OCI-LY1 (cell line): ENCODE results near the gene WDR44.
A peak's percentile ranks its signal among the peaks of the same experiment; 100 is the strongest.

Source experiments
- H2AFZ ChIP-seq: fragments of 200-600 bp; sonication (generic), shearing (Covaris generic); 2 replicates; pipeline ENCODE4 v1.6.0; 2014; ENCODE audit warnings: antibody characterized with exemption, mild to moderate bottlenecking, low read length
- H3F3A ChIP-seq: fragments of 200-600 bp; sonication (generic), shearing (Covaris generic); 2 replicates; pipeline ENCODE4 v1.6.0; 2014; ENCODE audit warnings: mild to moderate bottlenecking, antibody characterized with exemption, low read length, moderate library complexity; ENCODE audit not compliant: insufficient read depth
- H3K27ac ChIP-seq: fragments of 200-600 bp; sonication (generic); 2 replicates; pipeline ENCODE4 v1.5.1; 2014; ENCODE audit warnings: low read length, mixed run types, mild to moderate bottlenecking, low read depth; ENCODE audit not compliant: poor library complexity, severe bottlenecking
- H3K27me3 ChIP-seq: fragments of 200-600 bp; sonication (generic); 2 replicates; pipeline ENCODE4 v1.6.0; 2014; ENCODE audit warnings: antibody characterized with exemption, mild to moderate bottlenecking, low read length, moderate library complexity; ENCODE audit not compliant: insufficient read depth
- H3K36me3 ChIP-seq: fragments of 200-600 bp; sonication (generic); 2 replicates; pipeline ENCODE4 v1.6.1; 2014; ENCODE audit warnings: mild to moderate bottlenecking, antibody characterized with exemption, low read length, moderate library complexity, mixed read lengths; ENCODE audit not compliant: insufficient read depth
- H3K4me1 ChIP-seq: fragments of 200-600 bp; sonication (generic); 2 replicates; pipeline ENCODE4 v1.5.1; 2014; ENCODE audit warnings: mild to moderate bottlenecking, low read length, moderate library complexity; ENCODE audit not compliant: insufficient read depth, severe bottlenecking
- H3K4me2 ChIP-seq: fragments of 200-600 bp; sonication (generic), shearing (Covaris generic); 2 replicates; pipeline ENCODE4 v1.6.1; 2014; ENCODE audit warnings: low read length
- H3K4me3 ChIP-seq: fragments of 200-600 bp; sonication (generic); 2 replicates; pipeline ENCODE4 v1.5.1; 2014; ENCODE audit warnings: low read length, low read depth, mild to moderate bottlenecking, mixed read lengths; ENCODE audit not compliant: poor library complexity, severe bottlenecking
- H3K79me2 ChIP-seq: fragments of 200-600 bp; shearing (Covaris generic); 2 replicates; pipeline ENCODE4 v1.6.1; 2016; ENCODE audit warnings: mixed run types, low read length, mixed read lengths; ENCODE audit not compliant: insufficient read depth
- H3K9ac ChIP-seq: fragments of 200-600 bp; sonication (generic), shearing (Covaris generic); 2 replicates; pipeline ENCODE4 v1.6.1; 2014; ENCODE audit warnings: mild to moderate bottlenecking, low read length, mixed read lengths
- H3K9me2 ChIP-seq: fragments of 200-600 bp; sonication (generic), shearing (Covaris generic); 2 replicates; pipeline ENCODE4 v1.6.1; 2014; ENCODE audit warnings: low read depth, mild to moderate bottlenecking, low read length, mixed read lengths
- H3K9me3 ChIP-seq: fragments of 200-600 bp; shearing (Covaris generic); 2 replicates; pipeline ENCODE4 v1.6.1; 2014; ENCODE audit warnings: low read length, mixed read lengths
- H4K20me1 ChIP-seq: fragments of 200-600 bp; sonication (generic), shearing (Covaris generic); 2 replicates; pipeline ENCODE4 v1.6.0; 2016; ENCODE audit warnings: mild to moderate bottlenecking, low read length; ENCODE audit not compliant: insufficient read depth
- EZH2 ChIP-seq: fragments of 200-600 bp; sonication (generic), shearing (Covaris generic); IDR thresholded peaks from 2 replicates; pipeline ENCODE4 v1.8.0; 2017; ENCODE audit warnings: borderline replicate concordance, mixed run types, mild to moderate bottlenecking, antibody characterized with exemption, low read length, moderate library complexity, mixed read lengths
- TF ChIP-seq, protein P1 (sequence below): fragments of 200-600 bp; sonication (generic), shearing (Covaris generic); IDR thresholded peaks from 2 replicates; pipeline ENCODE4 v1.5.1; 2017; ENCODE audit warnings: mild to moderate bottlenecking, antibody characterized with exemption, low read length, moderate library complexity, mixed read lengths

Gene WDR44

DNA sequence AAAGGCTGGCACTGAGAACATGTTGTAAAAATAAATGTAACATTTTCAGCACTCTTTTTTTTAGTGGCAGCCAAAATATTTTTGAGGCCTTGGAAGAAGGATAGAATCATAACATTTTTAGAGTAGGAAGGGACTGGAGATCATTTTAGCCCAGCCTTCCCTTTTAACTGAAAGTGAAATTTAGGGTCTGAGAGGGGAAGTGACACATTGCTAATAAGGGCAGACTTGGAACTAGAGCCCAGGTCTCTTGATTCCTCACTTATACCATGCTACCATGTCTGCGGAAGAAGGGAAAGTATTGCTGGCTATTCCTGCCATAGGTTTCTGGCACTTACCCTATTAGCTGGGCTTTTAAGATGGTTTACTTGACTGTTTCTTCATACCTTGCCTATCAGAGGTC lies 4.8 kb downstream of the WDR44 start:
- Histone ChIP-seq H4K20me1 (no peaks in the 10 kb centered on the region), H3K27me3 (no peaks in the 10 kb centered on the region), H3K27ac (peak overlapping the region; percentile 23), H3K4me2 (peak overlapping the region; percentile 16; the same call in 1 of the 2 replicates), H3K9me3 (no peaks in the 10 kb centered on the region), H3F3A (no peaks in the 10 kb centered on the region), H2AFZ (no peak overlapping the region), H3K9me2 (no peaks in the 10 kb centered on the region), H3K36me3 (no peaks in the 10 kb centered on the region), H3K4me3 (no peak overlapping the region), H3K9ac (no peak overlapping the region), H3K79me2 (peaks cover 33% of the 10 kb centered on the region), H3K4me1 (peaks cover 46% of the 10 kb centered on the region)
- TF ChIP-seq, protein P1, sequence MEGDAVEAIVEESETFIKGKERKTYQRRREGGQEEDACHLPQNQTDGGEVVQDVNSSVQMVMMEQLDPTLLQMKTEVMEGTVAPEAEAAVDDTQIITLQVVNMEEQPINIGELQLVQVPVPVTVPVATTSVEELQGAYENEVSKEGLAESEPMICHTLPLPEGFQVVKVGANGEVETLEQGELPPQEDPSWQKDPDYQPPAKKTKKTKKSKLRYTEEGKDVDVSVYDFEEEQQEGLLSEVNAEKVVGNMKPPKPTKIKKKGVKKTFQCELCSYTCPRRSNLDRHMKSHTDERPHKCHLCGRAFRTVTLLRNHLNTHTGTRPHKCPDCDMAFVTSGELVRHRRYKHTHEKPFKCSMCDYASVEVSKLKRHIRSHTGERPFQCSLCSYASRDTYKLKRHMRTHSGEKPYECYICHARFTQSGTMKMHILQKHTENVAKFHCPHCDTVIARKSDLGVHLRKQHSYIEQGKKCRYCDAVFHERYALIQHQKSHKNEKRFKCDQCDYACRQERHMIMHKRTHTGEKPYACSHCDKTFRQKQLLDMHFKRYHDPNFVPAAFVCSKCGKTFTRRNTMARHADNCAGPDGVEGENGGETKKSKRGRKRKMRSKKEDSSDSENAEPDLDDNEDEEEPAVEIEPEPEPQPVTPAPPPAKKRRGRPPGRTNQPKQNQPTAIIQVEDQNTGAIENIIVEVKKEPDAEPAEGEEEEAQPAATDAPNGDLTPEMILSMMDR: no peak
- no peak for TF ChIP-seq EZH2

DNA sequence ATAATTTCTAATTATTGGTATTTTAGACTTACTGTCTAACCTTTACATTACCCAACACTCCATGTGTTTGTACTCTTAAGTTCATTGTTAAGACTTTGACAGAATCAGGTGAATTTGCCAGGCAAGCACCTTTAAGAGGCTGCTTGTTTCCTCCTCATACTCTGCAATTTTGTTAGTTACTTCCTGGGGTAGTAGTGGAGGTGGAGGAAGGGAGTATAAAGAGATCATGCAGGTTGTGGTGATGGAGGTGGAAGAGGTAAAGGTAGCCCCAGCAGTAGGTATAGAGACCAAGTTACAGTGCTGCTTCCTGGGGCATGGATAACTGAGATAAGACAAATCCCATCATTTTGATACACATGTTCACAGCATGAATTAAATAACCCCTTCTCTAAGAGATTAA lies 6.7 kb downstream of the WDR44 start:
- Histone ChIP-seq H3F3A (no peaks in the 10 kb centered on the region), H4K20me1 (no peaks in the 10 kb centered on the region), H3K4me2 (no peak overlapping the region), H3K27ac (no peak overlapping the region), H3K4me3 (no peak overlapping the region), H3K9ac (no peak overlapping the region), H3K4me1 (peaks cover 43% of the 10 kb centered on the region), H3K9me3 (no peaks in the 10 kb centered on the region), H2AFZ (no peak overlapping the region), H3K27me3 (no peaks in the 10 kb centered on the region), H3K79me2 (peaks cover 28% of the 10 kb centered on the region), H3K36me3 (no peaks in the 10 kb centered on the region), H3K9me2 (no peaks in the 10 kb centered on the region)
- TF ChIP-seq, protein P1: no peak
- no peak for TF ChIP-seq EZH2

DNA sequence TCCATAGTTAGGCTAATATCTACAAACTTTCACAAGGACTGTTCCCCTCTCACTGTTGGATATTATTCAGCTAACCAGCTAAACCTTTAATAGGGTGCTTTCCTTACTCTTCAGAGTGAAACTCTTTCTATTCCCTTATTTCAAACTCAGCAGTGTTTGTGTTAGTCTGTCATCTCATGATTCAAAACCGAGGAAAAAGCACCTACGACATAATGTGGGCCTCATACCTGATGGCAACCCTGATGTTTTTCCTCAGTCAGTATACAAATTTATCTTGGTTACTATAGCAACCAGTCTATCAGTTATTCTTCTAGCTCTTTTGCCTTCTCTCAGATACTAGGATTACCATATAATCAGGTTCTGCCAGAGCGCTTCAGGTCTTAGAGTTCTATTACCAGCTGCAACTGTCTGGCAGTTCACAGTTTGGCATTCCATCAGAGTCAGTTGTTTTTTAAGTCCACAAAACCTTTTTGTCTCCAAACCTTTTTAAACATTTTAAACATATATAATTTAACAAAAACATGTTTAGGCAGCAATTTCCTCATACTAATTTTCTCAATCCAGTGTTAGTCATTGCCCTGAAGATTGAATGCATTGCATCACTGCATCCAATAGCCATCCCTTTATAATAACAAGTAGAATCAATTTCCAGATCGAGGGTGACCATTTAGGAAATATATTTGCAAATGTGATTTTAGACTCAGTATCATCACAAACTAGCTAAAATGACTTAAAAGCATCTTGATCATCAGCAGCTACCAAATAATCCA lies 7.4 kb downstream of the WDR44 start:
- H3K4me1 ChIP-seq: peaks cover 36% of the 10 kb centered on the region

More for the DNA sequence above, 7.4 kb downstream of the WDR44 start:
- no peaks in the 10 kb centered on the region for H3K9me2 ChIP-seq
- H3F3A ChIP-seq: no peaks in the 10 kb centered on the region
- no peak overlapping the region for H3K4me3 ChIP-seq
- H3K4me2 ChIP-seq: no peak overlapping the region
- H3K9ac ChIP-seq: no peak overlapping the region
- H3K27ac ChIP-seq: no peak overlapping the region
- H4K20me1 ChIP-seq: no peaks in the 10 kb centered on the region
- H3K9me3 ChIP-seq: no peaks in the 10 kb centered on the region
- H3K36me3 ChIP-seq: no peaks in the 10 kb centered on the region
- no peaks in the 10 kb centered on the region for H3K27me3 ChIP-seq
- peaks cover 21% of the 10 kb centered on the region for H3K79me2 ChIP-seq
- TF ChIP-seq, protein P1: no peak
- TF ChIP-seq EZH2: no peak
- H2AFZ ChIP-seq: no peak overlapping the region
